ENCODE results near the gene VIT.

- TF ChIP-seq, protein P1, sequence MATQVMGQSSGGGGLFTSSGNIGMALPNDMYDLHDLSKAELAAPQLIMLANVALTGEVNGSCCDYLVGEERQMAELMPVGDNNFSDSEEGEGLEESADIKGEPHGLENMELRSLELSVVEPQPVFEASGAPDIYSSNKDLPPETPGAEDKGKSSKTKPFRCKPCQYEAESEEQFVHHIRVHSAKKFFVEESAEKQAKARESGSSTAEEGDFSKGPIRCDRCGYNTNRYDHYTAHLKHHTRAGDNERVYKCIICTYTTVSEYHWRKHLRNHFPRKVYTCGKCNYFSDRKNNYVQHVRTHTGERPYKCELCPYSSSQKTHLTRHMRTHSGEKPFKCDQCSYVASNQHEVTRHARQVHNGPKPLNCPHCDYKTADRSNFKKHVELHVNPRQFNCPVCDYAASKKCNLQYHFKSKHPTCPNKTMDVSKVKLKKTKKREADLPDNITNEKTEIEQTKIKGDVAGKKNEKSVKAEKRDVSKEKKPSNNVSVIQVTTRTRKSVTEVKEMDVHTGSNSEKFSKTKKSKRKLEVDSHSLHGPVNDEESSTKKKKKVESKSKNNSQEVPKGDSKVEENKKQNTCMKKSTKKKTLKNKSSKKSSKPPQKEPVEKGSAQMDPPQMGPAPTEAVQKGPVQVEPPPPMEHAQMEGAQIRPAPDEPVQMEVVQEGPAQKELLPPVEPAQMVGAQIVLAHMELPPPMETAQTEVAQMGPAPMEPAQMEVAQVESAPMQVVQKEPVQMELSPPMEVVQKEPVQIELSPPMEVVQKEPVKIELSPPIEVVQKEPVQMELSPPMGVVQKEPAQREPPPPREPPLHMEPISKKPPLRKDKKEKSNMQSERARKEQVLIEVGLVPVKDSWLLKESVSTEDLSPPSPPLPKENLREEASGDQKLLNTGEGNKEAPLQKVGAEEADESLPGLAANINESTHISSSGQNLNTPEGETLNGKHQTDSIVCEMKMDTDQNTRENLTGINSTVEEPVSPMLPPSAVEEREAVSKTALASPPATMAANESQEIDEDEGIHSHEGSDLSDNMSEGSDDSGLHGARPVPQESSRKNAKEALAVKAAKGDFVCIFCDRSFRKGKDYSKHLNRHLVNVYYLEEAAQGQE (IDR thresholded peaks at IDR 0.05; ENCODE audit: low read depth) = no peak
- TF ChIP-seq RAD21 (IDR thresholded peaks at IDR 0.05; ENCODE audit: low read depth) (no peak), USF1 (IDR thresholded peaks at IDR 0.05) (no peak), YY1 (IDR thresholded peaks at IDR 0.05; ENCODE audit: low read depth) (no peak), EGR1 (IDR thresholded peaks at IDR 0.05) (no peak)
- TF ChIP-seq, protein P2, sequence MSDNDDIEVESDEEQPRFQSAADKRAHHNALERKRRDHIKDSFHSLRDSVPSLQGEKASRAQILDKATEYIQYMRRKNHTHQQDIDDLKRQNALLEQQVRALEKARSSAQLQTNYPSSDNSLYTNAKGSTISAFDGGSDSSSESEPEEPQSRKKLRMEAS (IDR thresholded peaks at IDR 0.05) = no peak
Observed at GRCh38 chr2:36855429-36855828, 158.9 kb downstream of the VIT start.

All from Ishikawa (cell line).